Measurements from ENCODE around the gene CTXND1.

DNA sequence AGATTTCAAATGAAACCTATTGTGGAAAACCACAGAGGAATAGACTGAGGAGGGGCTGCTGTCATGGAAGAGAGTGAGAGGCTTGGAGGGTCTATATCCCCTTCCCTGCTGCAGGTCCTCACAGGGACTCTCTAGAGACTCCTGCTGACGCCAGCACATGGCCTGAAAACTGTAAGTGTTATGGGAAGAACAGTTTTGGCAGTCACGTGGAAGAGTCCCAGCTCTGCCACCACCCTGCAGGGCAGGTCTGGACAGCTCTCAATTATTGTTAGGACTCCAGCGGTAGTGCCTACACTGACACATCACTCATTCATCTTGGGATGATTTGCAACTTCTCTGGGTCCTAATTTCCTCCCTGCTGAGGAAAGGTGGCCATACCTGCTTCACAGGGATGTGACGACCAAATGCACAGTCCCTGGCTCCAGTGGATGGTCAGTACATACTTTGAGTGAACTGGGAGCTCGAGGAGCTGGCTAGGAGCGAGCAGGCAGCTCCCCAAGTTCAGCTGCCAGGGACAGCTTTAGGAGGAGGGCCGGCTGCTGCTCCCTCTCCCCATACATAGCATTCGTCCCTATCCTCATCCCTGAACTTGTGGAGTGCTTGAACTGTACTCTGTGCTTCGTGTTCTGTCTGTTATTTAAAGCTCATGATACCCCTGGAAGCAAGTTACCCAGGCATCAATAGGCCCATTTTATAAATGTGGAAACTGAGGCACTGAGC is 49.2 kb downstream of the CTXND1 start:
- TF ChIP-seq POLR2AphosphoS5 (IDR thresholded peaks at IDR 0.05; ENCODE audit: low read depth), result no peak
- TF ChIP-seq, protein P1, sequence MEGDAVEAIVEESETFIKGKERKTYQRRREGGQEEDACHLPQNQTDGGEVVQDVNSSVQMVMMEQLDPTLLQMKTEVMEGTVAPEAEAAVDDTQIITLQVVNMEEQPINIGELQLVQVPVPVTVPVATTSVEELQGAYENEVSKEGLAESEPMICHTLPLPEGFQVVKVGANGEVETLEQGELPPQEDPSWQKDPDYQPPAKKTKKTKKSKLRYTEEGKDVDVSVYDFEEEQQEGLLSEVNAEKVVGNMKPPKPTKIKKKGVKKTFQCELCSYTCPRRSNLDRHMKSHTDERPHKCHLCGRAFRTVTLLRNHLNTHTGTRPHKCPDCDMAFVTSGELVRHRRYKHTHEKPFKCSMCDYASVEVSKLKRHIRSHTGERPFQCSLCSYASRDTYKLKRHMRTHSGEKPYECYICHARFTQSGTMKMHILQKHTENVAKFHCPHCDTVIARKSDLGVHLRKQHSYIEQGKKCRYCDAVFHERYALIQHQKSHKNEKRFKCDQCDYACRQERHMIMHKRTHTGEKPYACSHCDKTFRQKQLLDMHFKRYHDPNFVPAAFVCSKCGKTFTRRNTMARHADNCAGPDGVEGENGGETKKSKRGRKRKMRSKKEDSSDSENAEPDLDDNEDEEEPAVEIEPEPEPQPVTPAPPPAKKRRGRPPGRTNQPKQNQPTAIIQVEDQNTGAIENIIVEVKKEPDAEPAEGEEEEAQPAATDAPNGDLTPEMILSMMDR (IDR thresholded peaks at IDR 0.05; ENCODE audit: insufficient read depth, low read length), result no peak
- TF ChIP-seq, protein P2, sequence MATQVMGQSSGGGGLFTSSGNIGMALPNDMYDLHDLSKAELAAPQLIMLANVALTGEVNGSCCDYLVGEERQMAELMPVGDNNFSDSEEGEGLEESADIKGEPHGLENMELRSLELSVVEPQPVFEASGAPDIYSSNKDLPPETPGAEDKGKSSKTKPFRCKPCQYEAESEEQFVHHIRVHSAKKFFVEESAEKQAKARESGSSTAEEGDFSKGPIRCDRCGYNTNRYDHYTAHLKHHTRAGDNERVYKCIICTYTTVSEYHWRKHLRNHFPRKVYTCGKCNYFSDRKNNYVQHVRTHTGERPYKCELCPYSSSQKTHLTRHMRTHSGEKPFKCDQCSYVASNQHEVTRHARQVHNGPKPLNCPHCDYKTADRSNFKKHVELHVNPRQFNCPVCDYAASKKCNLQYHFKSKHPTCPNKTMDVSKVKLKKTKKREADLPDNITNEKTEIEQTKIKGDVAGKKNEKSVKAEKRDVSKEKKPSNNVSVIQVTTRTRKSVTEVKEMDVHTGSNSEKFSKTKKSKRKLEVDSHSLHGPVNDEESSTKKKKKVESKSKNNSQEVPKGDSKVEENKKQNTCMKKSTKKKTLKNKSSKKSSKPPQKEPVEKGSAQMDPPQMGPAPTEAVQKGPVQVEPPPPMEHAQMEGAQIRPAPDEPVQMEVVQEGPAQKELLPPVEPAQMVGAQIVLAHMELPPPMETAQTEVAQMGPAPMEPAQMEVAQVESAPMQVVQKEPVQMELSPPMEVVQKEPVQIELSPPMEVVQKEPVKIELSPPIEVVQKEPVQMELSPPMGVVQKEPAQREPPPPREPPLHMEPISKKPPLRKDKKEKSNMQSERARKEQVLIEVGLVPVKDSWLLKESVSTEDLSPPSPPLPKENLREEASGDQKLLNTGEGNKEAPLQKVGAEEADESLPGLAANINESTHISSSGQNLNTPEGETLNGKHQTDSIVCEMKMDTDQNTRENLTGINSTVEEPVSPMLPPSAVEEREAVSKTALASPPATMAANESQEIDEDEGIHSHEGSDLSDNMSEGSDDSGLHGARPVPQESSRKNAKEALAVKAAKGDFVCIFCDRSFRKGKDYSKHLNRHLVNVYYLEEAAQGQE (IDR thresholded peaks at IDR 0.05; ENCODE audit: insufficient replicate concordance, low read depth), result no peak

All from HL-60 (cell line).